Mesothelial cell of epicardium (in vitro differentiated cells): ENCODE results near the gene CTBP1. TPM values are rescaled to one million over a fixed set of nuclear protein-coding genes. Genes with fewer than 3 reads are reported as not detected.

ENCODE experiments used
- DNase-seq, 2 experiments: peaks; one replicate each; pipeline ENCODE4 v3.0.0; 2021; ENCODE audit warnings: low spot score in 2 of 2; ENCODE audit not compliant: unreplicated experiment in 2 of 2
- H3K27ac Mint-ChIP-seq: 2 replicates; pipeline ENCODE4 v1.8.0; 2021; ENCODE audit warnings: mixed read lengths
- H3K27me3 Mint-ChIP-seq: 2 replicates; pipeline ENCODE4 v1.8.0; 2021; ENCODE audit warnings: low read depth, mixed read lengths
- H3K36me3 Mint-ChIP-seq: 2 replicates; pipeline ENCODE4 v1.8.0; 2021; ENCODE audit warnings: mixed read lengths
- H3K4me1 Mint-ChIP-seq: 2 replicates; pipeline ENCODE4 v1.8.0; 2021; ENCODE audit warnings: mixed read lengths
- H3K4me3 Mint-ChIP-seq: 2 replicates; pipeline ENCODE4 v1.8.0; 2021; ENCODE audit warnings: mild to moderate bottlenecking, moderate library complexity, mixed read lengths
- H3K9me3 Mint-ChIP-seq: 2 replicates; pipeline ENCODE4 v1.8.0; 2021; ENCODE audit warnings: mixed read lengths
- total RNA-seq: library from RNA; stranded (reverse); gene quantifications from 3 replicates; pipeline ENCODE4 v1.2.1, GENCODE V29; 2021
- TF ChIP-seq, protein P1 (sequence below): fragments of 200-600 bp; sonication (generic); IDR thresholded peaks from one replicate; pipeline ENCODE4 v1.5.0; 2021; ENCODE audit warnings: antibody characterized with exemption; ENCODE audit not compliant: unreplicated experiment

CTBP1 gene
- total RNA-seq, 1 donor from 2014 or later: 194 TPM

DNA sequence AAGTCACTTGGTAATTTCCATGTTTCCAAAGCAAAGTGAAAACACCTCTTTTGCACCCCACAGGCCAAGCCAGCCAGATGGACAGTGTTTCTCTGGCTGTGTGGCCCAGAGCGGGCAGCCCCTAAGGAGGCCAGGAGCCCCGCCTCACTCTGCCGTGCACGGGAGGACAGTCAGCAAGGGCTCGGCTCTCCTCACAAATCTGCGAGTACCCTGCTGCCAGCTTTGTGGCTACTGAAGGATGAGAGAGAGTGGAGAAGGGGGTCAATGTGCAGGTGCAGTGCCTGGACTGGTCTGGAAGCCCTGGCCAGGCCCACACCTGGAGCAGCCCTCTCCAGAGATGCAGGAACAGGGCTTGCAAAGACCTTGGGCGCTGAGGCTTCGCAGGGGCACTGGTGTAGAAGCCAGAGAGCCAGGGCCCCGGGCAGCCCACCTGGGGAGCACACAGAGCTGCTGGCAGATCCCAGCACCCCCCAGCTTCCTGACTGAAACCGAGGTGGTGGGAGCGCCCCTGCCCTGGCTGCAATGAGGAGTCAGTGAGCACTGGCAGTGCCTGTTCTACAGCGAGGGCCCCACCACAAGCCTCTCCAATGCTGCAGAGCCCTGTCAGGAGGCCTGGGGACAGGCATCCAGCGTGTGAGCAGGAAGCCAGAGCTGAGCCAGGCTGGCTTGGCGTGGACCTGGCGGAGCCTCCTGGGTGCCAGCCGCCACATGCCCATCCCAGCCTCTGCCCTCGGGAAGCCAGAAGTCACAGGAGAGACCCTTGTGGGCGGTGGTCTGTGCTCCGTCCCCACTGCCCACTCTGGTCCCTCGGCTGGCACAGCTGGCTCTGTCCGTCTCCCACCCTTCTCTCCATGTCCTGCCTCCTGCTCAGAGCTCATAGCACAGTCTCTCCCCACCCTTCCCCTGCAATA lies 80.5 kb downstream of the CTBP1 start:
- peaks cover 1% of the 10 kb centered on the region for H3K36me3 Mint-ChIP-seq
- peaks cover 8% of the 10 kb centered on the region for H3K4me1 Mint-ChIP-seq
- peaks cover 81% of the 10 kb centered on the region for H3K27me3 Mint-ChIP-seq
- TF ChIP-seq, protein P1, sequence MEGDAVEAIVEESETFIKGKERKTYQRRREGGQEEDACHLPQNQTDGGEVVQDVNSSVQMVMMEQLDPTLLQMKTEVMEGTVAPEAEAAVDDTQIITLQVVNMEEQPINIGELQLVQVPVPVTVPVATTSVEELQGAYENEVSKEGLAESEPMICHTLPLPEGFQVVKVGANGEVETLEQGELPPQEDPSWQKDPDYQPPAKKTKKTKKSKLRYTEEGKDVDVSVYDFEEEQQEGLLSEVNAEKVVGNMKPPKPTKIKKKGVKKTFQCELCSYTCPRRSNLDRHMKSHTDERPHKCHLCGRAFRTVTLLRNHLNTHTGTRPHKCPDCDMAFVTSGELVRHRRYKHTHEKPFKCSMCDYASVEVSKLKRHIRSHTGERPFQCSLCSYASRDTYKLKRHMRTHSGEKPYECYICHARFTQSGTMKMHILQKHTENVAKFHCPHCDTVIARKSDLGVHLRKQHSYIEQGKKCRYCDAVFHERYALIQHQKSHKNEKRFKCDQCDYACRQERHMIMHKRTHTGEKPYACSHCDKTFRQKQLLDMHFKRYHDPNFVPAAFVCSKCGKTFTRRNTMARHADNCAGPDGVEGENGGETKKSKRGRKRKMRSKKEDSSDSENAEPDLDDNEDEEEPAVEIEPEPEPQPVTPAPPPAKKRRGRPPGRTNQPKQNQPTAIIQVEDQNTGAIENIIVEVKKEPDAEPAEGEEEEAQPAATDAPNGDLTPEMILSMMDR: no peak
- H3K9me3 Mint-ChIP-seq: peaks cover 5% of the 10 kb centered on the region
- no peak for DNase-seq
- peak overlapping the region; percentile 62 for H3K4me3 Mint-ChIP-seq
- H3K27ac Mint-ChIP-seq: no peak overlapping the region

DNA sequence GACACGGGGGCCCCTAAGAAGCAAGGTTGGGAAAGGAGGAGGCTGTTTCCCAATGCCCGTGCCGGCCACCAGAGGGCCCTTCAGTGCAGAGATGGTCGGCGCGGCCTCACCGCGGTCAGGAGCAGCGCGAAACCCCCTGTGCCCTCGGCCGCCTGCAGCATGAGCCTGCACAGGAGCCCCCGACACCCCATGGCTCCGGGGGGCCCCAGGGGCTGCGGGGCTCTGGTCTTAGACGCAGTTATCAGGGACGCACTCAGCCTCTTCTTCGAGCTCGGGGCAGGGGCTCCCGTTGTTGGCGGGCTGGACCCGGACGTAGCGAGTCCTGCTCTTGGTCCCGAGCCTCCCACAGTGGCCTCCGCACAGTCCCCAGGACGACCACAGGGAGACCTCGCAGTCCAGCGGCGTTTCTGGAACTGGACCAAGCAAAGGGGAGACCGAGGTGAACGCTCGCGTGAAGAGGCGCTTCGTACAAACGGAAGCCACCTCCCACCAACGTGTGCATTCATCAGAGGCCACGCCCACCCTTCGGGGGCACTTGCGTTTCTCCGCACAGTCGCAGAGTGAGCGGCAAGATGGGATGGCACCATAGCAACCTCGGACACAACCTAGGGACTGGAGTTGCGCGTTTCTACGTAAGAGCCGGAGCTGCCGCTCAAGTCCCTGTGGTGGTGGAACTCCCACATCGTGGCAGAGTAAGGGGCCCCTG lies 81.5 kb downstream of the CTBP1 start:
- DNase-seq: peak in 1 of 2 experiments; percentile 81
- H3K27ac Mint-ChIP-seq: no peak overlapping the region
- H3K9me3 Mint-ChIP-seq: peaks cover 8% of the 10 kb centered on the region
- peak overlapping the region; percentile 62 for H3K4me3 Mint-ChIP-seq
- peaks cover 7% of the 10 kb centered on the region for H3K4me1 Mint-ChIP-seq
- TF ChIP-seq, protein P1: peak; percentile 81
- peaks cover 79% of the 10 kb centered on the region for H3K27me3 Mint-ChIP-seq
- peaks cover 3% of the 10 kb centered on the region for H3K36me3 Mint-ChIP-seq

DNA sequence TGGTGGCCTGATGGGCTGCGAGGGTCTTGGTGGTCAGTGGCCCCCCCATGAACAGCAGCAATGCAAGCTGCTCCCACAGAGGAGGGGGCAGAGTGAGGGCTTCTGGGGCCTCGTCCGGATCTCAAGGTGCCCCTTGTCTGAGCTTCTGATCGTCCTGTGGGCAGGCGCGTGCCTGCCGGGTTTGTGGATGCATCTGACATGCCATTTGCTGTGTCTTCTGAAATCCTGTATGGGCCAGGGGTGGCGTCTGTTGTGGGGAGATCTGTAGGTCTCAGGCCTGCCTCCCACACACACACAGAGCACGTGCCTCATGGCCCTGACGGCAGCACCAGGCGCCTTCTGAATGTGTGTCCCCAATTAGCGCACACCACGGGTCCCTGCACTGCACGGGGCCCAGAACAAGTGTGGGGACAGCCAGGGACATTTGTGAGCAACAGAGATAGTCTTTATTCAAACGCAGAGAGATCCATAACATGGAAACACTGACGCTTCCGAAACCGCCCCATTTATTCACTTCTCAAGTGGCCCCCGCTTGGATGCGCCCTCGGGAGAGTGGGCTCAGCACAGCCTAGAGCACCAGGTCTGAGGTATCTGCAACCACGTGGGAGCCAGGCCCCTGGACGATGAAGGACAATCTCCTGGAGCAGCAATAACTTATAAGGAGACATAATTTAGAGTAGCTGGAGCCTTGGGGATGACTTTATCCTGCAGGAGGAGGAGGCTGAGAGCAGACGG lies 82.3 kb downstream of the CTBP1 start:
- H3K4me3 Mint-ChIP-seq: peak overlapping the region; percentile 62
- H3K27me3 Mint-ChIP-seq: peaks cover 76% of the 10 kb centered on the region

DNA sequence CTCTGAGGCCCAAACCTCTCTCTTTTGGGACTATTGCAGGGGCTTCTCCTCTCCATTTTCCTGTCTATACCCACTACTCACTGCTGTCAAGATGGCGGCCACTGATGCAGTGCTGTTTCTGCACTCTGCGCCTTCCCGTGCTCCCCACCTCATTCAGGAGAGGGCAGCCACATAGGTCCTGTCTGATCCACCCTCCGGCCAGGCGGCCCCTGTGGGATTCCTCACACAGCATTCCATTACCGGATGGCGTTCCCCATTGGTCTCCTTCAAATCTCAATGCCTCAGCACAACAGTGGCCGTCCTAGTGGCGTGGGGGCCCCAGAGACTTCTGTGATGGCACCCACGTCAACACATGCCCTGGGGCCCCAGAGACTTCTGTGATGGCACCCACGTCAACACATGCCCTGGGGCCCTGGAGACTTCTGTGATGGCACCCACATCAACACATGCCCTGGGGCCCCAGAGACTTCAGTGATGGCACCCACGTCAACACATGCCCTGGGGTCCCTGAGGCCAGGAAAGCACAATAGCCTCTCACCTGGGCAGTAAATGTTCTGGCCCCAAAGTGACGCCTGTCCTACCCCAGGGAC lies 83.9 kb downstream of the CTBP1 start:
- H3K4me3 Mint-ChIP-seq: no peak overlapping the region
- peaks cover 8% of the 10 kb centered on the region for H3K9me3 Mint-ChIP-seq
- TF ChIP-seq, protein P1: no peak
- peaks cover 5% of the 10 kb centered on the region for H3K4me1 Mint-ChIP-seq
- peaks cover 72% of the 10 kb centered on the region for H3K27me3 Mint-ChIP-seq
- H3K36me3 Mint-ChIP-seq: peaks cover 1% of the 10 kb centered on the region
- no peak for DNase-seq
- H3K27ac Mint-ChIP-seq: no peak overlapping the region

More for the DNA sequence above, 82.3 kb downstream of the CTBP1 start:
- TF ChIP-seq, protein P1: no peak
- no peak for DNase-seq
- H3K4me1 Mint-ChIP-seq: peaks cover 7% of the 10 kb centered on the region
- peaks cover 8% of the 10 kb centered on the region for H3K9me3 Mint-ChIP-seq
- H3K36me3 Mint-ChIP-seq: peaks cover 3% of the 10 kb centered on the region
- H3K27ac Mint-ChIP-seq: no peak overlapping the region

DNA sequence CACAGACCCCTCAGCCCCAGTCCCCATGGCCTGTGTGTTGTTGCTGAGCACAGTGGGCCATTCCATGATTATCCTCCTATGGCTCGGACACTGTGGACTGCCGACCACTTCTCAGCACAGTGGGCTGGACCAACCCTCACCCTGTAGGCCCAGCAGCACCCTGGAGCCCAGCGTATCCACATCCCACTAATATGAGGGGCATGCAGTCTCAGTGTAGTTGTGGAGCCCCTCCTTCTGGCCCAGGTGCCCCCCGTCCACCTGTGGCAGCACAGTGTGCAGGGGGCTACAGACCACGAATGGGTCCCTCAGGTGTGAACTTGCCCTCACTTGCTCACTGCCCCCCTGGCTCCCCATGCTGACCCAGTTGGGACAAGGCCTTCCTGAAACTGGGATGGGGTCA lies 84.5 kb downstream of the CTBP1 start:
- H3K36me3 Mint-ChIP-seq: peaks cover 1% of the 10 kb centered on the region
- TF ChIP-seq, protein P1: no peak
- peaks cover 68% of the 10 kb centered on the region for H3K27me3 Mint-ChIP-seq
- peaks cover 5% of the 10 kb centered on the region for H3K4me1 Mint-ChIP-seq
- peaks cover 8% of the 10 kb centered on the region for H3K9me3 Mint-ChIP-seq
- no peak overlapping the region for H3K27ac Mint-ChIP-seq
- DNase-seq: no peak
- no peak overlapping the region for H3K4me3 Mint-ChIP-seq
